ENCODE results near the gene PWWP2B.

The PWWP2B gene

DNA sequence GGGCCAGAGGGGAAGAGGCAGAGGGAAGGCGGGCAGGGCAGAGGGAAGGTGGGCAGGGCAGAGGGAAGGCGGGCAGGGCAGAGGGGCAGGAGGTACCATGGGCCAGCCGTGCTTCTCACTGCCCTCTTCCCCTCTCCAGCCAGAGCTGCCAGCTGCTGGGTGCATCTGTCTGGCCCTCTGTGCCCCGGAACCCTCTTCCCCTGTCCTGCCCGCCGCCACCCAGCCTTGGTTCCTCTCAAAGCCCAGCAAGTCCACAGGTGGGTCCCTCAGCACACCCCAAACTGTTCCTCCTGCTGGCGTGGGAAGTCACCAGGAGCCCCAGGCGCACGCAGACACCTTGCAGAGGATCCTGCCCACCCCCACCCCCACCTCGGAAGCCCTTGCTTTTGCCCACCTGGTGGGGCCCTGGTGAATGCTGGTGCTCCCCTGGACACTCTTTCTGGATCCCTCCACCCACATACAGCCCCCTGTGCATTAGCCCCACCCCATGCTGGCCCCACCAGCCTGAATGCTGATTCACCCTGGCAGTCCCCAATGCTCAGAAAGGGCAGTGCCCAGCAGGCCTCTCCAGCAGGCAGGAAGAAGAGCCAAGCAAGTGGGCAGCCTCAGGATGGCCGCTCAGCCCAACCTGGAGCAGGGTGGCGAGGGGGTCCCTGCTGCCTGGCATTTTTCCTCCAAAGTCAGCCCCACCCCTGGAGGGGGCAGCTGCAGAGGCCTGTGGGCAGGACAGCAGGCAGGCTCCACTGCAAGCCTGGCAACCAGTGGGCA lies 1.9 kb upstream of the PWWP2B start:
- H3K4me1 Mint-ChIP-seq, result peaks cover 12% of the 10 kb centered on the region
- peaks cover 8% of the 10 kb centered on the region for H3K9me3 Mint-ChIP-seq
- H3K36me3 Mint-ChIP-seq (ENCODE audit: insufficient read depth), result peaks cover 12% of the 10 kb centered on the region
- H3K27ac Mint-ChIP-seq (ENCODE audit: low read depth), result peak overlapping the region; percentile 49
- no peak for DNase-seq (ENCODE audit: low spot score in 2 of 2)
- peak overlapping the region; percentile 25 for H3K4me3 Mint-ChIP-seq
- no peaks in the 10 kb centered on the region for H3K27me3 Mint-ChIP-seq
- no peak for ATAC-seq (replicated peaks; ENCODE audit: extremely low read depth, poor library complexity, severe bottlenecking)

DNA sequence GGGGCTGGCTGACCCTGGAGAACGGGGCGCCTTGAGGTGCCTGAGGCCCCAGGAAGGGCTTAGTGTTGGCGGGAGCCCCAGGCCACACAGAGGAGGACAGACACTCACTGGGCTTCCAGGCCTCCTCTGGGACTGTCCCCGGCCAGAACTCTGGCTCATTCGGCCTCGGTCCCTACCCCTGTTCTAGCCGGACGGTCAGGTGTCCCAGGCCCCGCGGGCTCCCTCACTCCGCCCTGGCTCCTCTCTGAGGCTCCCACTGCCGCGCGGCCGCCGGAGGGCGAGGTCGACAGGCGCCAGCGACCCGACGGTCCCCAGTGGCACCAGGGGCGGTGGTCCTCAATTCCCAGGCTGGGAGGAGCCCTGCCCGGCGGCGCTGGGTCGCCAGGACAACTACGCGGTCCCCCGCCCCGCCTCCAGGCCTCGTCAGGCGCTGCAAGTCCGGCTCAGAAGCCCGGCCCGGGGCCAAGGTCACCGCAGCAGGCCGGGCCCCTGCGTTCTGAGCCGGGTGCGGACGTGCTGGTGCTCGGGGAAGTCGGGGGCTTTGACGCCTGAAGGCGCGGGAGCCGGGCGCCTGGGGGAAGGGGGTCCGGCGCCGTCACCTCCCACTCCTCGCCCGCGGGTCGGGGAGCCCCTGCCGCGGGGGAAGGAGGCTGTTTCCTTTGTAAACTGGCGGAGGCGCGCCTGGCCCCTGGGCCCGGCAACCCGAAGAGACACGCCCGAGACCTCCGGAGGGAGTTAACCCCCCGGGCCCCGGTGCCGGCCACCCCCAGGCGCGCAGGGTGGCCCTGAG lies 1.1 kb upstream of the PWWP2B start:
- H3K9me3 Mint-ChIP-seq, result peaks cover 8% of the 10 kb centered on the region
- peak; percentile 16 for ATAC-seq (replicated peaks; ENCODE audit: extremely low read depth, poor library complexity, severe bottlenecking)
- peak overlapping the region; percentile 25 for H3K4me3 Mint-ChIP-seq
- peaks cover 12% of the 10 kb centered on the region for H3K36me3 Mint-ChIP-seq (ENCODE audit: insufficient read depth)
- H3K27ac Mint-ChIP-seq (ENCODE audit: low read depth), result peak overlapping the region; percentile 49
- H3K27me3 Mint-ChIP-seq, result no peaks in the 10 kb centered on the region
- H3K4me1 Mint-ChIP-seq, result peaks cover 13% of the 10 kb centered on the region
- no peak for DNase-seq (ENCODE audit: low spot score in 2 of 2)

DNA sequence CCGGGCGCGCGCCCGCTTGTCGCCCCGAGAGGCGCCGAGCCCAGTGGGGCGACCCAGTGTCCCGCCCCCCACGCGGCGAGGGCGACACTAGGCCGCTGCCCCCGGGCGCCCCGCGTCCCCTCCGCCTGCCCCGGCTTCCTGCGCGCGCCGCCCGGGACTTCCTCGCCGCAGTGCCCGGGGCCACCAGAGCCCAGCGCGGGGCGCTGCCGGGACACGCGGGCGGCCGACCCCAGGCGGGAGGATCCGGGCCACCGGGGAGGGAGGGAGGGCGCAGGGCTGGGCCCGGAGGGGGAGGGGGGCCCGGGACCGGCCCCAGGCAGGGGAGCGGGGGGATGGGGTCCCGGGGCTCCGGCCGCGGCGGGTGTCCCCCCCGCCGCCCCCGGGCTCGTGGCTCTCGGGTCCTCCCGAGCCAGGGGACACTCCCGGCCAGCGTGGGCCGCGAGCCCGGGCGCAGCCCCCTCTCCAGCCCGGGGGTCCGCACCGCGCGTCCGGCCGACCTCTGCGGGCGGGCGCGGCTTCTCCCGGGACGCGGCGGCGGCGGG lies 435 bp upstream of the PWWP2B start:
- Mint-ChIP-seq H3K36me3 (ENCODE audit: insufficient read depth) (peaks cover 12% of the 10 kb centered on the region), H3K27me3 (no peaks in the 10 kb centered on the region), H3K27ac (ENCODE audit: low read depth) (no peak overlapping the region), H3K9me3 (peaks cover 8% of the 10 kb centered on the region), H3K4me3 (no peak overlapping the region), H3K4me1 (peaks cover 13% of the 10 kb centered on the region)
- ATAC-seq (replicated peaks; ENCODE audit: extremely low read depth, poor library complexity, severe bottlenecking), result peak; percentile 68
- peak; percentile 53 to 55 for DNase-seq (ENCODE audit: low spot score in 2 of 2)

DNA sequence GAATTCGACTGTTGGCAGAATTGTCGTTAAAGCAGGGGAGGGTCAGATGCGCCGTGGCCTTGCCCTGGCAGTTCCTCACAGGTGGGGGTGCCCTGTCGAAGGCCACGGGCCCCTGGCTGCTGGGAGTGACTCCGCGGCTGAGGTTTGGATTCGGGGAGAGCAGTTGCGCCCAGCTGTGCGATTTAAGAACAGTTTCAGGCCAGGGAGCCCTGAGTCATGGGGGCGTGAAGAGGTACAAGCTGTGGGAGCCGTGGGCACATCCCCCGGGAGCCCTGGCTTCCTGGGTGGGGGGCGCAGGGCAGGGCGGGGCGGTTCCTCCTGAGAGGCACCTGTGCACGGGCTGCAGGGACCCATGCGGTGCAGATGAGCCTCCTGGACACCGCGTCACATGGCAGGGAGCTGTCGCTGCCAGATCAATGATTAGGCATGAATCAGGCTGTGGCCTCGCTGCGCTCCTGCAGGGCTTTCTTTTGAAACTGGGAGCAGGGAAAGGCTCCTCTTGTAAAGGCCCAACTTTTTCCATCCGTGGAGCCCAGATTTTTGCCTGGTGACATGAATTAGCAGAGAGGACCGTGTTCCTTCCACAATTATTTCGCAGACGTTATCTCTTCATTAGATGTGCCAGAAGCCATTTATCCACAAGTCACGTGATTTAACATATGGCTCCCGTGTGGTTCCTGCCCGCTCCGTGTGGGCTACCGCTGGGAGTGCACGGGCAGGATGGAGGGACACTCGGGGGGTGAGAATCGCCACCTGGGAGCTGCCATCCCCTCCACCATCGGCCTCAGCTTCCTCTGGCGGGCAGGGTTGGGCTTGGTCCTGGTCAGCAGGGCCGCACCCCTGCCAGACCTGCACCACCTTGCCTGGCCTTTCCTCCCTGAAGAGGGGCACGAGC lies 918 bp downstream of the PWWP2B start:
- no peaks in the 10 kb centered on the region for H3K9me3 Mint-ChIP-seq
- H3K4me1 Mint-ChIP-seq, result peaks cover 13% of the 10 kb centered on the region
- H3K36me3 Mint-ChIP-seq (ENCODE audit: insufficient read depth), result peaks cover 11% of the 10 kb centered on the region
- DNase-seq (ENCODE audit: low spot score in 2 of 2) (no peak), ATAC-seq (replicated peaks; ENCODE audit: extremely low read depth, poor library complexity, severe bottlenecking) (peak; percentile 12)
- no peaks in the 10 kb centered on the region for H3K27me3 Mint-ChIP-seq
- peak overlapping the region; percentile 75 for H3K27ac Mint-ChIP-seq (ENCODE audit: low read depth)
- peak overlapping the region; percentile 86 for H3K4me3 Mint-ChIP-seq

DNA sequence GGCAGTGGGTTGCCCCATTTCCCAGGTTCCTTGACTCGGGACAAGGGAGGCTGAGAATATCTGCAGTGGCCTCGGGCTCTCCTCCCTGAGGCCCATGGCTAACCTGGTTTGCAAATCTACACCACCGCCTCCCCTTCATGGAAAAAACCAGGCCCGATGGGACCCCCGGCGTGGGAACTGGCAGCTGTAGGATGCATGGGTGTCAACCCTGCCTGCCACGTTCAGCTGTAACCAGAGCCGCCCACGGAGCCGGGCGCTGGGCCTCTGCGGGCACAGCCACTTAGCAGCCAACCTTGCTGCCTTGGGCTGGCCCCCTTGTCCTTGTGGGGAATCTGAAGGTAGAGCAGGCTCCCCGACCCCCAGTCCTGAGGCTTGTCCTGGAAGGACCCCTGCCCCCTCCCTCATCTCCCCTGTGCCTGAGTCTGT lies 1.6 kb downstream of the PWWP2B start:
- H3K27ac Mint-ChIP-seq (ENCODE audit: low read depth), result no peak overlapping the region
- no peaks in the 10 kb centered on the region for H3K9me3 Mint-ChIP-seq
- H3K27me3 Mint-ChIP-seq, result no peaks in the 10 kb centered on the region
- peak overlapping the region; percentile 86 for H3K4me3 Mint-ChIP-seq
- H3K36me3 Mint-ChIP-seq (ENCODE audit: insufficient read depth), result peaks cover 9% of the 10 kb centered on the region
- peaks cover 17% of the 10 kb centered on the region for H3K4me1 Mint-ChIP-seq
- DNase-seq (ENCODE audit: low spot score in 2 of 2) (no peak), ATAC-seq (replicated peaks; ENCODE audit: extremely low read depth, poor library complexity, severe bottlenecking) (no peak)

DNA sequence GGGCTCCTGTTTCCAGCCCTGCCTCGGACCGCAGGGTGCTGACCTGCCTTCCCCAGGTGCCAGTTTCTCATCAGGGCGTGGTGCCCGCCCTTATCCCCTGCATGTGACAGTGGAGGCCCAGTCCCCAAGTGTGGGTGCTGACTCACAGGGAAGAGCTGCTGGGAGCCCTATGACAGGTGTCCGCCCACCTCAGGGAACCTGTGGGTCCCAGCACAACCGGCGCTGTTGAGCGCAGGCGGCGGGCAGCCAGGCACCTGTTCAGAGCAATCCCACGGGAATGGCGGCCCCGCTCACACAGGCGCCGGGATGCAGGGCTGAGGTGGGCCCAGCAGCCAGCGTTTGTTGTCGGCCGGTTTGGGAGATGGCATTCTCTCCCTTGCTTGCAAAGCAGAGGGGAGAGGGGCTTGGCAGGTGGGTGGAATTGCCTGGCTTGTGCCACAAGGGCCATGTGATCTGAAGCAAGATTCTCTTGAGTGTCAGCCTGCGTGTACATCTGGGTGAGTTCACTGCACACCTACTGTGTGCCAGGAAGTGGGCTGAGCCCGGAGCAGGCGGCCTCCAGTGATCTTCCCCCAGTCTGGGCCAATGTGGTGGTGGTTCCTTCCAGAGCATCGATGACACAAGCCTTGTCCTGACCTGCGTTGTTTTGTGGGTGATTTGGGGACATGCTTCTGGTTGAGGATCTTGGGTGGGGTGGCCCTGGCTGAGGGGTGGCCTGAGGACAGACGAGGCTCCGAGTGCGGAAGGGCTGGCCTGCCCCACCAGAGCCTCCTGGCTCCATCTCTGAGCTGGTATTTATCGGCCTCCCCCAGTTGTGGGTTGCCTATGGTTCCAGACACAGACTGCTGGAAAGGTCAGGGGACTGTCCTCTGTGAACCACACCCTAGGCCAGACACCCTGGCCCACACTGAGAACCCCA lies 2.4 kb downstream of the PWWP2B start:
- Mint-ChIP-seq H3K27me3 (no peaks in the 10 kb centered on the region), H3K9me3 (no peaks in the 10 kb centered on the region), H3K36me3 (ENCODE audit: insufficient read depth) (peaks cover 11% of the 10 kb centered on the region), H3K4me3 (peak overlapping the region; percentile 86), H3K4me1 (peaks cover 17% of the 10 kb centered on the region), H3K27ac (ENCODE audit: low read depth) (no peak overlapping the region)
- ATAC-seq (replicated peaks; ENCODE audit: extremely low read depth, poor library complexity, severe bottlenecking) (no peak), DNase-seq (ENCODE audit: low spot score in 2 of 2) (no peak)

DNA sequence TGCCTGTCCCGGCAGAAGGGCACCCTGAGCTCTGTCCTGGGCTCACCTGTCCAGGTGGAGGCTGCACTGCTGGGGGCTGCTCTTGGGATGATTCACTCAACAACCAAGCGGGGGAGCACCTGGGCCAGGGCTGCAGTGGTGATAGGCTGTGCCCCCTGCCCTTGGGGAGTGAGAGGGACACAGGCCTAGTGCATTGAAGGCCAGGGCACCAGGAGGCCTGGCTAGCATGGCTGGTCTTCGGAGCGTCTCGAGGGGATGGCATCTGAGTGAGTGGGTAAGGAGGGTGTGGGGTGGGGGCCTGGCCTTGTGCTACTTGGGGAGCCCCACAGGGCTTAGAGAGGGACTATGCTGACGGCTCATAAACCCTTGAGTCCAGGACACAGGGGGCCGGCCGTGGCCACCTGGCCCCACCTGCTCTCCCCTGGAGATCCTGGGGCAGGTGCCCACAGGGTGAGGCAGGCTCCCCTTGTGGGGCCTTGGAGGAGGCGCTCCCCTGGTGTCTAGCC lies 3.1 kb downstream of the PWWP2B start:
- no peak for ATAC-seq (replicated peaks; ENCODE audit: extremely low read depth, poor library complexity, severe bottlenecking)
- Mint-ChIP-seq H3K4me1 (peaks cover 17% of the 10 kb centered on the region), H3K27ac (ENCODE audit: low read depth) (no peak overlapping the region)

DNA sequence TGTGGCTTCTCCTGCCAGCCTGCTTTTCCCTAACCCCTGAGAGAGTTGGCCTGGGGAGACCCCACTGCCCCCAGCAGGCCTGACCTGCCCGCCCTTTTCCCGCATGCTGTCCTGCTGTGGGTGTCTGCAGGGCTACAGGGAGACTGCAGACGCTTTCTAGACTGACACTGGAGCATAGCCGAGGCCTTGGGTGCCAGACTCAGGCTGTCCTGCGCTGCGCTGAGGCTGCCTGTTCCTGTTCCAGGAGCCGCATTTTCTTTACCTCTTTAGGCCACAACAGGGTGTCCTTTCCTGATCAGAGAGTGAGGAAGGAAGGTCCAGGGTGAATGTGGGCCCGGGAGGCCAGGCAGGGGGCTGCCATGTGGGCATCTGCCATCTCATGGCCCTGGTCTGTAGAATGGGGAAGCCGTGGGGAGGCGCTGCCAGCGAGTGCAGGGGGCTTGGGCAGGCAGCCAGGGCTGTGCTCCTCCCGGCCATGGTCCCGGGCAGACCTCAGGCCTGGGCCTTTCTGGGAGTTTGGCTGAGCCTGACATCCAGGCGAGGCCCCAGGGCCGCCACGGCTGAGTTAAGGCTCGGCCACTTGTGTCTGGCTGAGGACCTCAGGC lies 3.6 kb downstream of the PWWP2B start:
- no peak overlapping the region for H3K4me3 Mint-ChIP-seq
- DNase-seq (ENCODE audit: low spot score in 2 of 2), result no peak
- H3K9me3 Mint-ChIP-seq, result no peaks in the 10 kb centered on the region
- H3K36me3 Mint-ChIP-seq (ENCODE audit: insufficient read depth), result peaks cover 12% of the 10 kb centered on the region
- no peaks in the 10 kb centered on the region for H3K27me3 Mint-ChIP-seq
- peaks cover 17% of the 10 kb centered on the region for H3K4me1 Mint-ChIP-seq
- no peak for ATAC-seq (replicated peaks; ENCODE audit: extremely low read depth, poor library complexity, severe bottlenecking)
- H3K27ac Mint-ChIP-seq (ENCODE audit: low read depth), result no peak overlapping the region

More for the DNA sequence above, 3.1 kb downstream of the PWWP2B start:
- DNase-seq (ENCODE audit: low spot score in 2 of 2), result no peak
- peak overlapping the region; percentile 86 for H3K4me3 Mint-ChIP-seq
- H3K27me3 Mint-ChIP-seq, result no peaks in the 10 kb centered on the region
- H3K36me3 Mint-ChIP-seq (ENCODE audit: insufficient read depth), result peaks cover 11% of the 10 kb centered on the region
- no peaks in the 10 kb centered on the region for H3K9me3 Mint-ChIP-seq

DNA sequence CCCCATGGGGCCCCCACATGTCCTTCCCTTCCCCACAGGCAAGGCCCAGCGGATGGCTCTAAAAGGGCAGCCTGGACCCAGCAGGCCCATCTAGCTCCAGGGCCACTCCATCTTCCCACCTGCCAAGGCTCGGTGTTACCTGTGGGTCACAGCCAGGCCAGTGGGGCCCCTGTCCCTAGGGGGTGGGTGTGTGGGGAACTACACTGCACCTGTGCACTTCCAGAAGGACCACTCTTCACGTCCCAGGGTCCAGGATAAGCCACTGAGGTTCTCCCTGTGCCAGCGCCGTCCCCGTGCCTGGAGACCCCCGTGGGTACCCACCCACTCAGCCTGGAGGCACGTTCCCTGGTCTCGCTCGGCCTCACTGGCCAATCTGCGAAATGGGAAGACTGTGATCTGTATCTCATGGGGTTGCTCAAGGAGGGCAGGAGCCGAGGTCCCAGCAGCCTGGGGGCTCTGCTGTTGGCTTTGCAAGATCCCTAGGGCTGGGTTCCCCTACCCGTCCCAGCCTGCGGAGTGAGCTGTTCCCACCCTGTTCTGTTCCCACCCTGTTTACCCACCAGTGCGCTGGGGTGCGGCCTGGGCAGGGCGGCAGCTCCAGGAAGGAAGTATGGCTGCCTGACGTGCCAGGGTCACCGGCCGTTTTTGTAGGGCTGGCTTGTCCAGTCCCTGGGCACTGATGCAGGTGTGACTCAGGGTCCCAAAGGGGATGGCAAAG lies 4.6 kb downstream of the PWWP2B start:
- ATAC-seq (replicated peaks; ENCODE audit: extremely low read depth, poor library complexity, severe bottlenecking), result no peak
- H3K27ac Mint-ChIP-seq (ENCODE audit: low read depth), result no peak overlapping the region
- no peaks in the 10 kb centered on the region for H3K27me3 Mint-ChIP-seq
- H3K4me1 Mint-ChIP-seq, result peaks cover 17% of the 10 kb centered on the region
- H3K9me3 Mint-ChIP-seq, result no peaks in the 10 kb centered on the region
- H3K4me3 Mint-ChIP-seq, result no peak overlapping the region
- H3K36me3 Mint-ChIP-seq (ENCODE audit: insufficient read depth), result peaks cover 16% of the 10 kb centered on the region
- DNase-seq (ENCODE audit: low spot score in 2 of 2), result no peak

DNA sequence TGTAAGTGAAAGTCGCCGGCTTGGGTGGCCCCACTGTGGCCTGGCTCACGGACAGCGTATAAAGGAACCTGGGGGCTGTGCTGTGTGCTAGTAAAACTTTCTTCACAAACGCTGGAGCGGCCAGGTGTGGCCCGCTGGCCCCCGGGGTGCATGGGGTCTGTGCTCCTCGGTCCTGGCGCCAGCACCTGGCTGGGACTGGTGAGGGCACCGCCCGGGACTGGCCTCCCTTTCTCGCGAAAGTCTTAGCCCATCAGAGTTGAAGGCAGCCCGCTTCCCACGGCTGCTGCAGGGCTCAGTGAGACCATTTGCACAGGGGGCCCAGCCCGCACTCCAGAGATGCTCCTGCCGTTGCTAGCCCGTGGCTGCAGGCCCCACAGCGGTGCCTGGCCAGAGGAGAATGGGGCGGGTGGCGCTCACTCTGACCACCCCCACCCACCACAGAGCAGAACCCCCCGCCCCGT lies 5.8 kb downstream of the PWWP2B start:
- H3K36me3 Mint-ChIP-seq (ENCODE audit: insufficient read depth), result peaks cover 16% of the 10 kb centered on the region
- ATAC-seq (replicated peaks; ENCODE audit: extremely low read depth, poor library complexity, severe bottlenecking) (no peak), DNase-seq (ENCODE audit: low spot score in 2 of 2) (no peak)
- peaks cover 16% of the 10 kb centered on the region for H3K4me1 Mint-ChIP-seq
- H3K4me3 Mint-ChIP-seq, result no peak overlapping the region
- H3K27ac Mint-ChIP-seq (ENCODE audit: low read depth), result no peak overlapping the region
- H3K27me3 Mint-ChIP-seq, result no peaks in the 10 kb centered on the region
- no peaks in the 10 kb centered on the region for H3K9me3 Mint-ChIP-seq

All from central memory CD8-positive, alpha-beta T cell (primary cell).